Breast epithelium (tissue), 3 donors: Measurements from ENCODE around the gene KRTAP9-4.

ENCODE experiments used
- POLR2A ChIP-seq: fragments of 450-650 bp; IDR thresholded peaks from one replicate; pipeline ENCODE4 v1.6.1; 2016; ENCODE audit warnings: antibody characterized with exemption, mild to moderate bottlenecking, moderate library complexity
- POLR2AphosphoS5 ChIP-seq, 3 donors: sonication (generic); formaldehyde crosslinking; IDR thresholded peaks; one replicate each; pipeline ENCODE4 v1.6.1; 2017; ENCODE audit warnings: antibody characterized with exemption in 3 of 3
- TF ChIP-seq, protein P1 (sequence below), 3 donors: fragments of 450-650 bp; IDR thresholded peaks; one replicate each; pipeline ENCODE4 v1.5.1; 2016 to 2017; ENCODE audit warnings: antibody characterized with exemption in 3 of 3, mild to moderate bottlenecking in 3 of 3, moderate library complexity in 3 of 3

DNA sequence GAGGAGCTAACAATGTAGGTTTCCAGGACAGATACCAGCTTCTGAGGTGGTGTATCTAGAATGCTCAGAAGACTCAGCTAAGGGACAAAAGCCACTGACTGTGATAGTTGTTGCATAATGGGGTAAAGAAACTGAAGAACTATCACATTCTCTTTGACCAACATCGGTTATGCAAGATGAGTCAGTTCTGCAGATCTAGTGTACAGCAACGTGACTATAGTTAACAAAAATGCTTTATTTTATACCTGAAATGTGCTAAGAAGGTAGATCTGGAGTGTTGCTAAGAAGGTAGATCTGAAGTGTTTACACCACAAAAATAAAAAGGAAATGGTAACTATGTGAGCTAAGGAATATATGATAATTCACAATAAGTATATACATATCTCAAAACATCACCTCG, 18.2 kb downstream of the KRTAP9-4 start:
- TF ChIP-seq, protein P1, sequence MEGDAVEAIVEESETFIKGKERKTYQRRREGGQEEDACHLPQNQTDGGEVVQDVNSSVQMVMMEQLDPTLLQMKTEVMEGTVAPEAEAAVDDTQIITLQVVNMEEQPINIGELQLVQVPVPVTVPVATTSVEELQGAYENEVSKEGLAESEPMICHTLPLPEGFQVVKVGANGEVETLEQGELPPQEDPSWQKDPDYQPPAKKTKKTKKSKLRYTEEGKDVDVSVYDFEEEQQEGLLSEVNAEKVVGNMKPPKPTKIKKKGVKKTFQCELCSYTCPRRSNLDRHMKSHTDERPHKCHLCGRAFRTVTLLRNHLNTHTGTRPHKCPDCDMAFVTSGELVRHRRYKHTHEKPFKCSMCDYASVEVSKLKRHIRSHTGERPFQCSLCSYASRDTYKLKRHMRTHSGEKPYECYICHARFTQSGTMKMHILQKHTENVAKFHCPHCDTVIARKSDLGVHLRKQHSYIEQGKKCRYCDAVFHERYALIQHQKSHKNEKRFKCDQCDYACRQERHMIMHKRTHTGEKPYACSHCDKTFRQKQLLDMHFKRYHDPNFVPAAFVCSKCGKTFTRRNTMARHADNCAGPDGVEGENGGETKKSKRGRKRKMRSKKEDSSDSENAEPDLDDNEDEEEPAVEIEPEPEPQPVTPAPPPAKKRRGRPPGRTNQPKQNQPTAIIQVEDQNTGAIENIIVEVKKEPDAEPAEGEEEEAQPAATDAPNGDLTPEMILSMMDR (IDR thresholded peaks at IDR 0.05): no peak
- no peak for TF ChIP-seq POLR2A
- no peak for TF ChIP-seq POLR2AphosphoS5 (IDR thresholded peaks at IDR 0.05)
